Adrenal gland (tissue), 12 donors: Measurements from ENCODE around the gene PSTPIP1. TPM values are rescaled to one million over a fixed set of nuclear protein-coding genes. Genes with fewer than 3 reads are reported as not detected.

Experiments
- DNase-seq, 7 donors: peaks; one replicate each; pipeline ENCODE4 v3.0.0-alpha.2; 2019 to 2020
- H3K27ac ChIP-seq, 5 donors: fragments of 200-600 bp; sonication (generic) in 4 of 5; 1 replicate in 3 of 5; 2 replicates in 2 of 5; pipeline versions ENCODE4 v1.5.1 to v1.8.0; 2016 to 2020; ENCODE audit warnings: mild to moderate bottlenecking in 1 of 5
- H3K27me3 ChIP-seq: fragments of 200-600 bp; 2 replicates; pipeline ENCODE4 v1.8.0; 2021
- H3K36me3 ChIP-seq, 2 donors: fragments of 200-600 bp; replicated peaks in 1 of 2; 1 replicate in 1 of 2; 2 replicates in 1 of 2; pipeline versions ENCODE4 v1.5.1 to v1.8.0; 2018 to 2022
- H3K4me1 ChIP-seq, 2 donors: fragments of 200-600 bp; replicated peaks in 1 of 2; 1 replicate in 1 of 2; 2 replicates in 1 of 2; pipeline versions ENCODE4 v1.5.1 to v1.8.0; 2018 to 2021
- H3K4me3 ChIP-seq, 4 donors: fragments of 200-600 bp; sonication (generic) in 3 of 4; one replicate each; pipeline ENCODE4 v1.5.1; 2016 to 2018
- H3K9me3 ChIP-seq, 3 donors: fragments of 200-600 bp; sonication (generic) in 1 of 3; replicated peaks in 1 of 3; 1 replicate in 2 of 3; 2 replicates in 1 of 3; pipeline versions ENCODE4 v1.5.1 to v1.8.0; 2016 to 2021
- CTCF ChIP-seq, 6 experiments: fragments of 450-650 bp in 4 of 6; fragments of 200-600 bp in 2 of 6; sonication (generic) in 1 of 6; IDR thresholded peaks; 1 replicate in 5 of 6; 2 replicates in 1 of 6; pipeline versions ENCODE4 v1.5.1 to v1.8.0; 2016 to 2021; ENCODE audit warnings: antibody characterized with exemption in 6 of 6, mild to moderate bottlenecking in 2 of 6, moderate library complexity in 1 of 6
- POLR2A ChIP-seq, 2 donors: fragments of 450-650 bp; IDR thresholded peaks; one replicate each; pipeline ENCODE4 v1.6.1; 2017; ENCODE audit warnings: antibody characterized with exemption in 2 of 2, mild to moderate bottlenecking in 2 of 2, moderate library complexity in 1 of 2
- WGBS, 4 donors: extraction: QIAGEN DNeasy Blood & Tissue Kit in 2 of 4; methylation state at CpG; one replicate each; pipeline versions ENCODE4 v1.1.5 to v1.1.7; 2013 to 2017; 5-methylcytosine and 5-hydroxymethylcytosine counted together
- intact Hi-C, 2 donors: fragments of 100-400 bp; cut with DNase I; formaldehyde crosslinking; loops; one replicate each; pipeline versions ENCODE4 v1.14.1 to v1.15.0; 2022 to 2023
- polyA plus RNA-seq, 3 donors: library from polyadenylated mRNA; stranded (reverse); fragments of 200-250 nt in 2 of 3; fragments of 350-450 nt in 1 of 3; fragmentation: Illumina TruSeq in 1 of 3; extraction: RNeasy Lipid Tissue Mini Kit (QIAGEN cat#74804) in 1 of 3; gene quantifications; one replicate each; pipeline ENCODE4 v1.2.3, GENCODE V29; 2013 to 2014
- total RNA-seq, 9 donors: library from RNA; depleted of rRNA in 4 of 9; stranded (reverse); fragments of >200 nt in 4 of 9; fragments of 120-200 nt in 1 of 9; fragmentation: NEBNext Ultra II Directional in 1 of 9; extraction: Animal tissue kit (Norgen Biotek cat#: 25700) in 1 of 9; gene quantifications; one replicate each; pipeline versions ENCODE4 v1.1.0 to v1.2.4, GENCODE V29; 2013 to 2023
- donor health status: healthy with polysubstance abuse.
- donor health status: Bipolar disorder and iron deficiency.
- donor health status: DM: yes; HTN: yes; CAD: no.
- donor health status: DM: no; HTN: no; CAD: no.
- donor health status: DM: no; HTN: no; CAD: no.
- donor health status: DM: yes; HTN: yes; CAD: no.

The PSTPIP1 gene
- total and polyA plus RNA-seq, 12 donors = 1.4 to 31.5 (median 11.5) TPM

DNA sequence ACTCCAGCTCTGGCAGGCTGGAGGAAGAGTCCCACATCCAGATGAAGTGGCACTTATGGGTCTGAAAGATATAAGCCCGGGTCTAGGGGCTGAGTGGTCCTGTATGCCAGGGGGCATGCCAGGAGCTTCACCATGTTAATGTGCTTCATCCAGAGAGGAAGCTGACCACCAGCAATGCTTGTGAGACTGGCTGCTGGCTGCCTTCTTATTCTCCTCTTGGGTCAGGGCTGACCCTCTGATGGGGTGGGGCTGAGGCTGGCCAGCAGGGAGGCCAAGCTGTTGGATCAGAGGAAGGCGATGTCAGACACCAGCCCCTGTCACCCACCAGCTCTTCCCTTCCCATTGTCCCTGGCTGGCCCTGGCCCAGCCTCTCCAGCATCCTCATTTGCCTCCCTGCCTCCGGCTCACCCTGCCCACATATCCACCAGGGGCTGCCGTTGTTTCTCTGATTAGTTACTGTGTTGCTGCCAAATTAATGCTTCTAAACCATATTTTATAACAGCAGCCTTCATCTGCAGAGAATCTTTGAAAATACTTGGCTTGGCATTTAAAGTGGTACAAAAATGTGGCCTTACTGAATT is 20.4 kb upstream of the PSTPIP1 start:
- DNase-seq = no peak
- no peaks in the 10 kb centered on the region for H3K27me3 ChIP-seq
- H3K36me3 ChIP-seq = no peaks in the 10 kb centered on the region
- H3K4me1 ChIP-seq = peaks cover 0 to 10% of the 10 kb centered on the region in 2 donors
- TF ChIP-seq CTCF (IDR thresholded peaks at IDR 0.05) (no peak), POLR2A (IDR thresholded peaks at IDR 0.05) (no peak)
- H3K27ac ChIP-seq = no peak overlapping the region
- intact Hi-C loops = no loop called here
- 78 to 91% (median 80%) methylated on average over 3 to 4 of the region's 4 CpGs for WGBS, 4 donors
- H3K4me3 ChIP-seq = no peak overlapping the region
- H3K9me3 ChIP-seq = no peaks in the 10 kb centered on the region

DNA sequence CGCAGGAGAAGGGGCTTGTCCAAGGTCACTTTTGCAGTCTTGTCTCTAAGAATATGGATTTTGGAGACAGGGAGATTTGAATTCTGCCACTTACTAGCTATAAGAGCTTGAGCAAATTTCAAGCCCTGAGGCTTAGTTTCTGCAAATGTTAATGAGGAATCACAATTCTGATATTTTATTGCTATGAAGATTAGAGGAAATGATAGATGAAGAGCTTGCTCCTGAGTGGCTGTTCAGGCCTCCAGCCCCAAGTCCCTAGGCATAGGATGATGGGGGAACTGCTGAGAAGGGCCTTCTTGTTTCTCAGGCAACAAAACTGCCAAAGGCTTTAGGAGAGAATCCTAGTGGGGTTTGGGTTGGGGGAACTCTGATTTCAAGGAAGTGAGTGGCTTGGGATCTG is 18.8 kb upstream of the PSTPIP1 start:
- no peak for DNase-seq
- 64 to 76% (median 75%) methylated on average over 1 of the region's 1 CpG for WGBS, 4 donors
- Histone ChIP-seq H3K36me3 (no peaks in the 10 kb centered on the region), H3K27me3 (peaks cover 3% of the 10 kb centered on the region), H3K4me1 (peaks cover 0 to 10% of the 10 kb centered on the region in 2 donors), H3K27ac (no peak overlapping the region), H3K9me3 (no peaks in the 10 kb centered on the region), H3K4me3 (no peak overlapping the region)
- intact Hi-C loops = no loop called here
- TF ChIP-seq POLR2A (IDR thresholded peaks at IDR 0.05) = no peak
- TF ChIP-seq CTCF (IDR thresholded peaks at IDR 0.05) = no peak

DNA sequence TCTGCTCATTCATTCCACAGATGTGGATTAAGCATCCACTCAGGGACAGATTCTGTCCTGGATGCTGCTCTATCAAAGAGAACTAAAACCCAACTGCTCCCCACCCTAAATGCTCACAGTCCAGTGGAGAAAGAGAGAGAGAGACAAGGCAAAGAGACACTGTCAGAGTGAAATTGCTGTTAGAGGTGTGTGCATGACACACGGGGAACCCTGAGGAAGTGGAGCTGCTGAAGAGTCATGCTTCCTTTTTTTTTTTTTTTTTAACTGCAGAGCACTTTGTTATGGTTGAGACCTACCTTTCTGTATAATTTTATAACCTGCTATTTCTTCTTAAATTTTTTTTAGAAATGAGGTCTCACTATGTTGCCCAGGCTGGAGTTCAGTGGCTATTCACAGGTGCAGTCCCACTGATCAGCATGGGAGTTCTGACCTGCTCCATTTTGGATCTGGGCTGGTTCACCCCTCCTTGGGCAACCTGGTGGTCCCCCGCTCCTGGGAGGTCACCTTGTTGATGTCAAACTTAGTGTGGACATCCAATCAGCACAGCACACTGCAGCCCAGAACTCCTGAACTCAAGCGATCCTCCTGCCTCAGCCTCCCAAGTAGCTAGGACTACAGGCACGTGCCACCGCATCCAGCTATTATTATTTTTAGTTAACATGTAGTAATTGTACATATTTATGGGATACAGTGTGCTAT is 18.2 kb upstream of the PSTPIP1 start:
- intact Hi-C loops = no loop called here
- Histone ChIP-seq H3K9me3 (no peaks in the 10 kb centered on the region), H3K27me3 (peaks cover 3% of the 10 kb centered on the region), H3K36me3 (no peaks in the 10 kb centered on the region), H3K27ac (no peak overlapping the region), H3K4me1 (peaks cover 0 to 10% of the 10 kb centered on the region in 2 donors), H3K4me3 (no peak overlapping the region)
- TF ChIP-seq POLR2A (IDR thresholded peaks at IDR 0.05) = no peak
- TF ChIP-seq CTCF (IDR thresholded peaks at IDR 0.05) = no peak
- no peak for DNase-seq
- WGBS, 4 donors = 85 to 90% (median 88%) methylated on average over 4 to 5 of the region's 5 CpGs

GRCh38 chr15:76978522-76979330 is 16.2 kb upstream of the PSTPIP1 start:
- WGBS, 4 donors = 81 to 91% (median 85%) methylated on average over 4 to 18 of the region's 18 CpGs
- intact Hi-C loops = no loop called here
- no peak for DNase-seq
- Histone ChIP-seq H3K27ac (no peak overlapping the region), H3K4me1 (no peaks in the 10 kb centered on the region), H3K36me3 (no peaks in the 10 kb centered on the region), H3K9me3 (no peaks in the 10 kb centered on the region), H3K27me3 (peaks cover 3% of the 10 kb centered on the region), H3K4me3 (no peak overlapping the region)
- TF ChIP-seq POLR2A (IDR thresholded peaks at IDR 0.05) (no peak), CTCF (IDR thresholded peaks at IDR 0.05) (no peak)
